PC-3 (cell line): ENCODE data around the gene RGS2.

ENCODE experiments used
- CTCF ChIP-seq: fragments of 300-600 bp; sonication (generic); conservative IDR thresholded peaks from 2 replicates; pipeline ENCODE4 v1.5.1; 2017; ENCODE audit warnings: antibody characterized with exemption, low read depth, mild to moderate bottlenecking, low read length
- EZH2 ChIP-seq: fragments of 300-600 bp; sonication (generic); IDR thresholded peaks from one replicate; pipeline ENCODE4 v1.6.1; 2017; ENCODE audit warnings: antibody characterized with exemption, mild to moderate bottlenecking, low read length; ENCODE audit not compliant: unreplicated experiment

DNA sequence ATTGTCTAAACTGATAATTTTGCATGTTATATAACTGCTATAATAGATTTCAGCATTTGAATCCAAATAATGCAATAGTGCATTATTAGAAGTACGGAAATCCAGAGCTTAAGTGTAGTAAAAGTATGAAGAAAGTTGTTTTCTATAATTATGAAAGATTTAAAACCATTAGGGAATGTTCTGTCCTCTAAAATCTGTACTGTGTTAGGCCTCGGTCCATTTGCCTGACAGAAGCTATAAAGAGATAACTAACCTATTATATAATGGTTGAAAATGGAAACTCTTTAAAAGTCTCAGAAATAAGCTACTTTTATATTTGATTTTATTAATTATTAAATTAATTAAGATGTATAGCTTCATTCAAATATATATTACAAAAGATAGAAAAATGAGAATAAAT, 16.2 kb upstream of the RGS2 start:
- TF ChIP-seq CTCF: no peak
- no peak for TF ChIP-seq EZH2
